PC-3 (cell line): ENCODE measurements around the gene ECE1. TPM values are rescaled to one million over a fixed set of nuclear protein-coding genes. Genes with fewer than 3 reads are reported as not detected.

ENCODE experiments used
- ATAC-seq: fragments of 200-7000 bp; cut with Tn5 transposase; 2 replicates; pipeline ENCODE4 v1.9.1; 2020; ENCODE audit warnings: mild to moderate bottlenecking, moderate library complexity
- BruUV-seq: library from RNA; stranded (reverse); fragments of 400-500 nt; replicated peaks from 2 replicates; lab custom pipeline; 2021; lab: Mats Ljungman, UMichigan
- CTCF ChIA-PET: fragments of 300-600 bp; sonication (Branson Sonifier 250); formaldehyde crosslinking; loops from one replicate; lab custom pipeline; 2022; ENCODE audit warnings: antibody characterized with exemption; lab: Charles Lee
- POLR2A ChIA-PET: fragments of 300-600 bp; sonication (Branson Sonifier 250); formaldehyde crosslinking; loops from one replicate; lab custom pipeline; 2022; ENCODE audit warnings: antibody characterized with exemption; ENCODE audit not compliant: unreplicated experiment; lab: Charles Lee
- DNase-seq: peaks from one replicate; pipeline ENCODE4 v3.0.0-alpha.2; 2015
- H2AFZ ChIP-seq: fragments of 300-600 bp; sonication (generic); 2 replicates; pipeline ENCODE4 v1.6.0; 2016; ENCODE audit warnings: antibody characterized with exemption, low read length
- H3F3A ChIP-seq: fragments of 300-600 bp; sonication (generic); one replicate; pipeline ENCODE4 v1.6.0; 2017; ENCODE audit warnings: antibody characterized with exemption, low read length, control low read depth, mild to moderate bottlenecking; ENCODE audit not compliant: unreplicated experiment
- H3K27ac ChIP-seq: fragments of 300-600 bp; sonication (generic); 2 replicates; pipeline ENCODE4 v1.5.1; 2016; ENCODE audit warnings: mild to moderate bottlenecking, low read length
- H3K27me3 ChIP-seq: fragments of 300-600 bp; sonication (generic); 2 replicates; pipeline ENCODE4 v1.6.1; 2016; ENCODE audit warnings: low read length, mixed read lengths
- H3K36me3 ChIP-seq: fragments of 300-600 bp; sonication (generic); 2 replicates; pipeline ENCODE4 v1.6.1; 2016; ENCODE audit warnings: low read depth, mixed run types, low read length, mixed read lengths
- H3K4me1 ChIP-seq: fragments of 300-600 bp; sonication (generic); 2 replicates; pipeline ENCODE4 v1.5.1; 2016; ENCODE audit warnings: low read length; ENCODE audit not compliant: insufficient read depth
- H3K4me2 ChIP-seq: fragments of 300-600 bp; sonication (generic); 2 replicates; pipeline ENCODE4 v1.6.0; 2016; ENCODE audit warnings: low read length
- H3K4me3 ChIP-seq: fragments of 300-600 bp; sonication (generic); 2 replicates; pipeline ENCODE4 v1.5.1; 2016; ENCODE audit warnings: mild to moderate bottlenecking, low read length, mixed read lengths
- H3K79me2 ChIP-seq: fragments of 300-600 bp; sonication (generic); 2 replicates; pipeline ENCODE4 v1.6.1; 2017; ENCODE audit warnings: low read length, mixed read lengths
- H3K9ac ChIP-seq: fragments of 300-600 bp; sonication (generic); 2 replicates; pipeline ENCODE4 v1.6.0; 2016; ENCODE audit warnings: mild to moderate bottlenecking, low read length
- H3K9me2 ChIP-seq: fragments of 300-600 bp; sonication (generic); replicated peaks from 2 replicates; pipeline ENCODE4 v1.6.1; 2016; ENCODE audit warnings: mixed run types, low read length, mixed read lengths
- H3K9me3 ChIP-seq: fragments of 300-600 bp; sonication (generic); 2 replicates; pipeline ENCODE4 v1.6.1; 2016; ENCODE audit warnings: low read length, mixed read lengths
- H4K20me1 ChIP-seq: fragments of 300-600 bp; sonication (generic); 2 replicates; pipeline ENCODE4 v1.6.1; 2016; ENCODE audit warnings: low read length, mixed read lengths
- EZH2 ChIP-seq: fragments of 300-600 bp; sonication (generic); IDR thresholded peaks from one replicate; pipeline ENCODE4 v1.6.1; 2017; ENCODE audit warnings: antibody characterized with exemption, mild to moderate bottlenecking, low read length; ENCODE audit not compliant: unreplicated experiment
- EZH2phosphoT487 ChIP-seq: fragments of 300-600 bp; sonication (generic); IDR thresholded peaks from 2 replicates; pipeline ENCODE4 v1.6.1; 2018; ENCODE audit warnings: mild to moderate bottlenecking, antibody characterized with exemption, low read length, borderline replicate concordance
- intact Hi-C: fragments of 100-400 bp; cut with micrococcal nuclease; formaldehyde crosslinking; loops from 2 replicates; pipeline ENCODE4 v1.9.0; 2023
- total RNA-seq: library from RNA; depleted of rRNA; stranded (reverse); fragments of >200 nt; gene quantifications from 2 replicates; pipeline ENCODE4 v1.2.3, GENCODE V29; 2014
- TF ChIP-seq, protein P1 (sequence below): fragments of 300-600 bp; sonication (generic); conservative IDR thresholded peaks from 2 replicates; pipeline ENCODE4 v1.5.1; 2017; ENCODE audit warnings: antibody characterized with exemption, low read depth, mild to moderate bottlenecking, low read length

ECE1 gene
- total RNA-seq, 1 experiment from 2014 or later = 86.8 TPM

DNA sequence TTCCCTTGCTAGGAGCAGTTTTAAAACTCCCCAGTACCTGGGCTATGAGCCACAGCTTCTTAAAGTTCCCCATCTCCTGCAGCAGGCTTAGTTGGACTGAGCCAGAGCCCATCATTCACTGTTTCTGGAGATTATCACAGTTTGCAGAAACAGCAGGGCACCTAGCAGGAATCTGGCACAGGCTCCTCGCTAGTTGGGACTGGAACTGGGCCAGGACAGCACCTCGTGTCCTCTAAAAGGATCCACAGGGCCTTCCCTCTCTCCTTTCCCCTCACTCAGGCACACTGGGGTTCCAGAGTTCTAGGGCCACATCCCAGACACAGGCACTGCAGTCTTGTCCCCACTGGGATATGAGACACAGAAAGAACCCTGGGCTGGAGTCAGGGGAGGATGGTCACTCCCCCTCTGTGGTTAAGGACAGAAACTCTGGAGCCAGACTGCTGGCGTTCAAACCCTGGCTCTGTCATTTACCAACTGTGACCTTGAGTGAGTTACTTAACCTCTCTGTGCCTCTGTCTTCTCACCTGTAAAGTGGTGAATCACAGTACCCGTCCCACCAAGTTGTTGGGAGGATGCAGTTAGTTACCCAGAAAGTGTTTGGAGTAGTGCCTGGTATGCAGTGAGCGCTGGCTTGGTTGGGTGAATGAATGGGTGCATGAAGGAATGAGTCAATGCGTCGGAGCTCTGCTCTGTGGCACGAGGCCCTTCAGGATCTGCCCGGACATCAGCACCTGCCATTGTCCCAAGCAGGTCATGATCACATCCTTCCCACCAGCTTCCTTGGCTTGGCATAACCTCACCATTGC, 18.8 kb upstream of the ECE1 start:
- Histone ChIP-seq H3K27ac (no peak overlapping the region), H3K4me1 (no peaks in the 10 kb centered on the region), H3K9me2 (no peaks in the 10 kb centered on the region), H3K36me3 (no peaks in the 10 kb centered on the region), H3K9me3 (no peaks in the 10 kb centered on the region), H3K9ac (no peak overlapping the region), H3K79me2 (0 out of 2 replicates have a peak, but pooled peaks cover 16% of the 10 kb centered on the region), H4K20me1 (no peaks in the 10 kb centered on the region), H3K27me3 (no peaks in the 10 kb centered on the region), H3K4me2 (no peak overlapping the region), H3F3A (no peaks in the 10 kb centered on the region), H2AFZ (no peak overlapping the region), H3K4me3 (no peak overlapping the region)
- intact Hi-C loops = no loop called here
- ATAC-seq (no peak), DNase-seq (peak; percentile 14)
- ChIA-PET POLR2A (interaction anchor here (0.6 kb wide), 1 partner anchor 39 kb away, joined by 10 read pairs; no protein-coding TSS in a partner anchor), CTCF (no interaction called here)
- no TSS peak for BruUV-seq
- no peak for TF ChIP-seq EZH2
- TF ChIP-seq, protein P1, sequence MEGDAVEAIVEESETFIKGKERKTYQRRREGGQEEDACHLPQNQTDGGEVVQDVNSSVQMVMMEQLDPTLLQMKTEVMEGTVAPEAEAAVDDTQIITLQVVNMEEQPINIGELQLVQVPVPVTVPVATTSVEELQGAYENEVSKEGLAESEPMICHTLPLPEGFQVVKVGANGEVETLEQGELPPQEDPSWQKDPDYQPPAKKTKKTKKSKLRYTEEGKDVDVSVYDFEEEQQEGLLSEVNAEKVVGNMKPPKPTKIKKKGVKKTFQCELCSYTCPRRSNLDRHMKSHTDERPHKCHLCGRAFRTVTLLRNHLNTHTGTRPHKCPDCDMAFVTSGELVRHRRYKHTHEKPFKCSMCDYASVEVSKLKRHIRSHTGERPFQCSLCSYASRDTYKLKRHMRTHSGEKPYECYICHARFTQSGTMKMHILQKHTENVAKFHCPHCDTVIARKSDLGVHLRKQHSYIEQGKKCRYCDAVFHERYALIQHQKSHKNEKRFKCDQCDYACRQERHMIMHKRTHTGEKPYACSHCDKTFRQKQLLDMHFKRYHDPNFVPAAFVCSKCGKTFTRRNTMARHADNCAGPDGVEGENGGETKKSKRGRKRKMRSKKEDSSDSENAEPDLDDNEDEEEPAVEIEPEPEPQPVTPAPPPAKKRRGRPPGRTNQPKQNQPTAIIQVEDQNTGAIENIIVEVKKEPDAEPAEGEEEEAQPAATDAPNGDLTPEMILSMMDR = no peak
- no peak for TF ChIP-seq EZH2phosphoT487

DNA sequence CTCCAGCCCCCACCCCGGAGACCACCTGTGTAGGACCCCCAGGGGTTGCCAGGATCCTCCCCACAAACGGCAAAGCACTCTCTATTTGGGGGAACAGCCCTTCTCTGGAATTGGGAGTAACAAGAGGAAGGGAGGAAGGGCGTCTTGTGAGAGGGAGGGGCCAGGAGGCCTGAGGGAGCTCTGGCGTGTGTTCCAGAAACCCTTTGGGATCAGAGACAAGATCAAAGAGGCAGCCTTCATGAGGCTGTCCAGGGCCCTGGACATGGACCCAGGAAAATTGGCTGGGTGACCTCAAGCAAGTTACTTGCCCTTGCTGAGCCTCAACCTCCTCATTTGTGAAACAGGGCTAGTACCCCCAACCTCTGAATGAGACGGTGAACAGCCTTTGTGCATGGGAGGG, 18.1 kb upstream of the ECE1 start:
- H3K4me1 ChIP-seq = peaks cover 2% of the 10 kb centered on the region
- intact Hi-C loops = no loop called here
- H3K9ac ChIP-seq = no peak overlapping the region
- CTCF ChIA-PET = no interaction called here
- ATAC-seq = no peak
- no peaks in the 10 kb centered on the region for H3K9me2 ChIP-seq
- no peak overlapping the region for H2AFZ ChIP-seq
- no peaks in the 10 kb centered on the region for H3F3A ChIP-seq
- no peaks in the 10 kb centered on the region for H3K36me3 ChIP-seq
- no peak overlapping the region for H3K27ac ChIP-seq
- H3K4me3 ChIP-seq = no peak overlapping the region
- H3K27me3 ChIP-seq = no peaks in the 10 kb centered on the region
- no peak for TF ChIP-seq EZH2
- TF ChIP-seq, protein P1 = no peak
- TF ChIP-seq EZH2phosphoT487 = no peak
- H3K9me3 ChIP-seq = no peaks in the 10 kb centered on the region
- H4K20me1 ChIP-seq = 0 out of 2 replicates have a peak, but pooled peaks cover 1% of the 10 kb centered on the region
- POLR2A ChIA-PET = no interaction called here
- no TSS peak for BruUV-seq
- peaks cover 14% of the 10 kb centered on the region for H3K79me2 ChIP-seq
- no peak for DNase-seq
- H3K4me2 ChIP-seq = no peak overlapping the region

DNA sequence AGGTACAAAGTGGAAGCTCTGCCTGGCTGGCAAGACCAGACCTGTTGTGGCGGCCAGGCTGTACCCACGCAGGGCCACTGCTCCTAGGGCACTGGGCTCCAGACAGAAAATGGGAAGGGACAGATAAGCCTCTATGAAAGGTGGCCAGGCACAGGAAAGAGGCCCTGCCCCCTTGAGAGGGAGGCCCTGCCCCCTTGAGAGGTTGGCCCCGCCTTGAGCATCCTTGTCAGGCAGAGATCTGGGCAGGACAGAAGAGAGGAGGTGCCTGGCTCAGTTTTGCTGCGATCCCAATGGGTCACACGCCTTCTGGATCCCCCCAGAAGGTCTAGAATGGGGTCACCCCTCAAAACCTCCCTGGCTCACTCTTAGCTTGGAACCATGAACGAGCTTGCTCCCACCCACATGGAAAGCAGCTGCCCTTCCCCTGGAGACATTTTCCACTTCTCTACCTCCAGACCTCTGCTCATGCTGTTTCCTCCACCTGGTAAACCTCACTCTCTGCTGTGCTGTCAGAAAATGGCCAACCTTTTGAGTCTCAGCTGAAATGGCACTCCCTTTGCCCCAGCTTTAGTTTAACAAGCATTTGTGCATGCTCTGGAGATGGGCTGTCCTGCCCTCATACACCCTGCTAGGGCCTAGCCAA, 17.5 kb upstream of the ECE1 start:
- TF ChIP-seq, protein P1 = no peak
- TF ChIP-seq EZH2phosphoT487 (no peak), EZH2 (no peak)
- Histone ChIP-seq H3K27ac (no peak overlapping the region), H3K9me3 (no peaks in the 10 kb centered on the region), H3K4me2 (no peak overlapping the region), H3K9me2 (no peaks in the 10 kb centered on the region), H3K27me3 (no peaks in the 10 kb centered on the region), H4K20me1 (peaks cover 7% of the 10 kb centered on the region; the same call in 1 of the 2 replicates), H3K36me3 (no peaks in the 10 kb centered on the region), H3F3A (no peaks in the 10 kb centered on the region), H3K4me3 (no peak overlapping the region), H2AFZ (no peak overlapping the region), H3K9ac (no peak overlapping the region), H3K79me2 (peaks cover 20% of the 10 kb centered on the region), H3K4me1 (peaks cover 8% of the 10 kb centered on the region)
- DNase-seq (no peak), ATAC-seq (no peak)
- intact Hi-C loops = no loop called here
- no TSS peak for BruUV-seq
- ChIA-PET CTCF (no interaction called here), POLR2A (no interaction called here)
